Measurements from ENCODE around the gene PELO.

The PELO gene

GRCh38 chr5:52801329-52801728 lies 13.6 kb downstream of the PELO start:
- ATAC-seq = peak; percentile 31
- TF ChIP-seq ESRRG (CRISPR knock-in tag; IDR thresholded peaks at IDR 0.05) (no peak), PATZ1 (CRISPR knock-in tag; IDR thresholded peaks at IDR 0.05; ENCODE audit: borderline replicate concordance) (no peak), ZC3H10 (CRISPR knock-in tag; IDR thresholded peaks at IDR 0.05) (no peak), ZFP3 (CRISPR knock-in tag; IDR thresholded peaks at IDR 0.05) (no peak)

GRCh38 chr5:52802272-52802973 lies 14.7 kb downstream of the PELO start:
- no peak for TF ChIP-seq OSR1 (CRISPR knock-in tag; IDR thresholded peaks at IDR 0.05)
- TF ChIP-seq TCF4 (CRISPR knock-in tag; IDR thresholded peaks at IDR 0.05; ENCODE audit: borderline replicate concordance) = no peak
- no peak for ATAC-seq

GRCh38 chr5:52802974-52803336 lies 15.2 kb downstream of the PELO start:
- TF ChIP-seq ZFP30 (CRISPR knock-in tag; IDR thresholded peaks at IDR 0.05) = no peak
- TF ChIP-seq TOX (CRISPR knock-in tag; IDR thresholded peaks at IDR 0.05; ENCODE audit: borderline replicate concordance) = no peak
- no peak for TF ChIP-seq ZNF8 (CRISPR knock-in tag; IDR thresholded peaks at IDR 0.05)
- TF ChIP-seq CREB5 (CRISPR knock-in tag; IDR thresholded peaks at IDR 0.05; ENCODE audit: low read depth) = no peak
- TF ChIP-seq SNAI2 (CRISPR knock-in tag; IDR thresholded peaks at IDR 0.05) = no peak
- TF ChIP-seq GLIS3 (CRISPR knock-in tag; IDR thresholded peaks at IDR 0.05) = no peak
- TF ChIP-seq TCF4 (CRISPR knock-in tag; IDR thresholded peaks at IDR 0.05; ENCODE audit: borderline replicate concordance) = no peak
- no peak for ATAC-seq

GRCh38 chr5:52804387-52804791 lies 16.7 kb downstream of the PELO start:
- no peak for ATAC-seq
- no peak for TF ChIP-seq CSRNP3 (CRISPR knock-in tag; IDR thresholded peaks at IDR 0.05)

GRCh38 chr5:52804981-52805380 lies 17.3 kb downstream of the PELO start:
- no peak for ATAC-seq
- no peak for TF ChIP-seq ISL1 (CRISPR knock-in tag; IDR thresholded peaks at IDR 0.05)
- TF ChIP-seq RARB (CRISPR knock-in tag; IDR thresholded peaks at IDR 0.05) = no peak
- no peak for TF ChIP-seq PATZ1 (CRISPR knock-in tag; IDR thresholded peaks at IDR 0.05; ENCODE audit: borderline replicate concordance)
- no peak for TF ChIP-seq ZNF70 (CRISPR knock-in tag; IDR thresholded peaks at IDR 0.05)
- TF ChIP-seq TOX (CRISPR knock-in tag; IDR thresholded peaks at IDR 0.05; ENCODE audit: borderline replicate concordance) = no peak
- TF ChIP-seq GLIS3 (CRISPR knock-in tag; IDR thresholded peaks at IDR 0.05) = no peak
- no peak for TF ChIP-seq CREB5 (CRISPR knock-in tag; IDR thresholded peaks at IDR 0.05; ENCODE audit: low read depth)
- TF ChIP-seq CSRNP3 (CRISPR knock-in tag; IDR thresholded peaks at IDR 0.05) = no peak
